GM23338 (cell line): Measurements from ENCODE around the gene ZNF300. TPM values are rescaled to one million over a fixed set of nuclear protein-coding genes. Genes with fewer than 3 reads are reported as not detected.

Source experiments
- ATAC-seq: fragments of 200-7000 bp; cut with Tn5 transposase; 3 replicates; pipeline ENCODE4 v1.9.1; 2020
- DNase-seq: peaks from one replicate; pipeline ENCODE4 v3.0.0-alpha.2; 2015; ENCODE audit warnings: low spot score
- H2AFZ ChIP-seq: fragments of 200-600 bp; sonication (generic); 2 replicates; pipeline ENCODE4 v1.8.0; 2016; ENCODE audit warnings: antibody characterized with exemption, mild to moderate bottlenecking, moderate library complexity
- H3F3A ChIP-seq: fragments of 200-600 bp; sonication (generic); replicated peaks from 2 replicates; pipeline ENCODE4 v1.8.0; 2017; ENCODE audit warnings: antibody characterized with exemption, mixed run types, low read depth
- H3K27ac ChIP-seq: fragments of 200-600 bp; sonication (generic); 2 replicates; pipeline ENCODE4 v1.6.1; 2016; ENCODE audit warnings: low read depth
- H3K27me3 ChIP-seq: fragments of 200-600 bp; sonication (generic); 2 replicates; pipeline ENCODE4 v1.8.0; 2016; ENCODE audit warnings: mild to moderate bottlenecking, mixed run types, moderate library complexity; ENCODE audit not compliant: insufficient read depth
- H3K36me3 ChIP-seq: fragments of 200-600 bp; sonication (generic); 2 replicates; pipeline ENCODE4 v1.8.0; 2016; ENCODE audit warnings: mild to moderate bottlenecking; ENCODE audit not compliant: insufficient read depth
- H3K4me1 ChIP-seq: fragments of 200-600 bp; sonication (generic); 2 replicates; pipeline ENCODE4 v1.8.0; 2016; ENCODE audit warnings: mild to moderate bottlenecking, moderate library complexity; ENCODE audit not compliant: insufficient read depth
- H3K4me2 ChIP-seq: fragments of 200-600 bp; sonication (generic); 2 replicates; pipeline ENCODE4 v1.7.1; 2017; ENCODE audit warnings: mixed run types
- H3K4me3 ChIP-seq: fragments of 200-600 bp; sonication (generic); 2 replicates; pipeline ENCODE4 v1.6.1; 2016; ENCODE audit warnings: mixed run types
- H3K79me2 ChIP-seq: fragments of 200-600 bp; sonication (generic); replicated peaks from 2 replicates; pipeline ENCODE4 v1.8.0; 2017; ENCODE audit warnings: mild to moderate bottlenecking; ENCODE audit not compliant: insufficient read depth
- H3K9me2 ChIP-seq: fragments of 200-600 bp; sonication (generic); 2 replicates; pipeline ENCODE4 v1.8.0; 2017; ENCODE audit not compliant: insufficient read depth
- H4K20me1 ChIP-seq: fragments of 200-600 bp; sonication (generic); replicated peaks from 2 replicates; pipeline ENCODE4 v1.8.0; 2017; ENCODE audit warnings: mild to moderate bottlenecking; ENCODE audit not compliant: insufficient read depth
- H3K27ac Mint-ChIP-seq: 2 replicates; pipeline ENCODE4 v1.8.0; 2020; ENCODE audit warnings: inconsistent platforms, mild to moderate bottlenecking, moderate library complexity, mixed read lengths
- H3K27me3 Mint-ChIP-seq: 3 replicates; pipeline ENCODE4 v1.8.0; 2022; ENCODE audit warnings: low read depth, mild to moderate bottlenecking, moderate library complexity, mixed read lengths, inconsistent platforms; ENCODE audit not compliant: insufficient read depth, poor library complexity
- H3K36me3 Mint-ChIP-seq: 3 replicates; pipeline ENCODE4 v1.8.0; 2021; ENCODE audit warnings: low read depth, mild to moderate bottlenecking, inconsistent platforms, moderate library complexity, mixed read lengths
- H3K4me1 Mint-ChIP-seq: 3 replicates; pipeline ENCODE4 v1.8.0; 2020; ENCODE audit warnings: mild to moderate bottlenecking, inconsistent platforms, mixed read lengths
- H3K4me3 Mint-ChIP-seq: 3 replicates; pipeline ENCODE4 v1.8.0; 2021; ENCODE audit warnings: moderate library complexity, mild to moderate bottlenecking, inconsistent platforms, mixed read lengths
- H3K9me3 Mint-ChIP-seq: 3 replicates; pipeline ENCODE4 v1.8.0; 2020; ENCODE audit warnings: moderate library complexity, mild to moderate bottlenecking, inconsistent platforms, mixed read lengths
- CREB1 ChIP-seq: fragments of 250-450 bp; sonication (Bioruptor Pico); IDR thresholded peaks from 2 replicates; pipeline ENCODE4 v1.5.0; 2020; ENCODE audit warnings: low read depth, mild to moderate bottlenecking, moderate library complexity
- EZH2phosphoT487 ChIP-seq: fragments of 200-600 bp; sonication (generic); IDR thresholded peaks from one replicate; pipeline ENCODE4 v1.8.1; 2018; ENCODE audit warnings: antibody characterized with exemption; ENCODE audit not compliant: unreplicated experiment
- NANOG ChIP-seq: IDR thresholded peaks from 2 replicates; pipeline ENCODE4 v1.6.1; 2016; ENCODE audit warnings: antibody characterized with exemption, borderline replicate concordance
- ZNF462 ChIP-seq: fragments of 250-450 bp; sonication (Bioruptor Pico); IDR thresholded peaks from 2 replicates; pipeline ENCODE4 v1.5.0; 2020; ENCODE audit warnings: mild to moderate bottlenecking, moderate library complexity
- polyA plus RNA-seq: library from polyadenylated mRNA; unstranded; fragments of >200 nt; fragmentation: Nextera tagmentation; extraction: Ambion mirVana; gene quantifications from 2 replicates; pipeline ENCODE4 v1.2.1, GENCODE V29; 2016
- total RNA-seq: library from RNA; depleted of rRNA; stranded (reverse); fragments of >200 nt; shearing (Covaris generic); gene quantifications from 2 replicates; pipeline ENCODE4 v1.2.3, GENCODE V29; 2014
- TF ChIP-seq, protein P1 (sequence below), 2 experiments: fragments of 200-600 bp in 1 of 2; sonication (generic) in 1 of 2; conservative IDR thresholded peaks; 2 replicates each; pipeline versions ENCODE4 v1.5.1 to v1.6.1; 2016 to 2017; ENCODE audit warnings: antibody characterized with exemption in 2 of 2, low read depth in 2 of 2, mild to moderate bottlenecking in 2 of 2, moderate library complexity in 1 of 2

Gene ZNF300
- total and polyA plus RNA-seq, 2 experiments from 2014 or later: 15.1 to 25.9 TPM

DNA sequence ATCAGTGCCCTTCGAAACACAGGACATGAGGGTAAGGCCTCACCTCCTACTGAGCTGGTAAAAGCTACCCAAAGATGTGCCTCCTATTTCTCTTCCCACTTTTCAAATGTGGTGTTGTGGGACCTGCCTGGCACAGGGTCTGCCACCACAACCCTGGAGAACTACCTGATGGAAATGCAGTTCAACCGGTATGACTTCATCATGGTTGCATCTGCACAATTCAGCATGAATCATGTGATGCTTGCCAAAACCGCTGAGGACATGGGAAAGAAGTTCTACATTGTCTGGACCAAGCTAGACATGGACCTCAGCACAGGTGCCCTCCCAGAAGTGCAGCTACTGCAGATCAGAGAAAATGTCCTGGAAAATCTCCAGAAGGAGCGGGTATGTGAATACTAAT lies 56.5 kb downstream of the ZNF300 start:
- Histone ChIP-seq H3K79me2 (no peaks in the 10 kb centered on the region), H4K20me1 (no peaks in the 10 kb centered on the region), H3K27ac (no peak overlapping the region), H3K36me3 (no peaks in the 10 kb centered on the region), H3K27me3 (peaks cover 12% of the 10 kb centered on the region; the same call in 1 of the 2 replicates), H3K4me1 (no peaks in the 10 kb centered on the region), H3K4me3 (no peak overlapping the region), H3K9me2 (no peaks in the 10 kb centered on the region), H3F3A (no peaks in the 10 kb centered on the region), H3K4me2 (no peak overlapping the region), H2AFZ (no peak overlapping the region)
- no peak for TF ChIP-seq EZH2phosphoT487
- TF ChIP-seq CREB1 (CRISPR knock-in tag): no peak
- no peak for TF ChIP-seq NANOG
- no peak for TF ChIP-seq ZNF462
- TF ChIP-seq, protein P1, sequence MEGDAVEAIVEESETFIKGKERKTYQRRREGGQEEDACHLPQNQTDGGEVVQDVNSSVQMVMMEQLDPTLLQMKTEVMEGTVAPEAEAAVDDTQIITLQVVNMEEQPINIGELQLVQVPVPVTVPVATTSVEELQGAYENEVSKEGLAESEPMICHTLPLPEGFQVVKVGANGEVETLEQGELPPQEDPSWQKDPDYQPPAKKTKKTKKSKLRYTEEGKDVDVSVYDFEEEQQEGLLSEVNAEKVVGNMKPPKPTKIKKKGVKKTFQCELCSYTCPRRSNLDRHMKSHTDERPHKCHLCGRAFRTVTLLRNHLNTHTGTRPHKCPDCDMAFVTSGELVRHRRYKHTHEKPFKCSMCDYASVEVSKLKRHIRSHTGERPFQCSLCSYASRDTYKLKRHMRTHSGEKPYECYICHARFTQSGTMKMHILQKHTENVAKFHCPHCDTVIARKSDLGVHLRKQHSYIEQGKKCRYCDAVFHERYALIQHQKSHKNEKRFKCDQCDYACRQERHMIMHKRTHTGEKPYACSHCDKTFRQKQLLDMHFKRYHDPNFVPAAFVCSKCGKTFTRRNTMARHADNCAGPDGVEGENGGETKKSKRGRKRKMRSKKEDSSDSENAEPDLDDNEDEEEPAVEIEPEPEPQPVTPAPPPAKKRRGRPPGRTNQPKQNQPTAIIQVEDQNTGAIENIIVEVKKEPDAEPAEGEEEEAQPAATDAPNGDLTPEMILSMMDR (conservative IDR thresholded peaks at IDR 0.05; ENCODE audit: low read depth in 2 of 2): no peak
- H3K27me3 Mint-ChIP-seq: peaks cover 13% of the 10 kb centered on the region
- H3K4me3 Mint-ChIP-seq: no peak overlapping the region
- DNase-seq: no peak
- no peak for ATAC-seq
- peaks cover 10% of the 10 kb centered on the region for H3K4me1 Mint-ChIP-seq
- no peak overlapping the region for H3K27ac Mint-ChIP-seq
- H3K36me3 Mint-ChIP-seq: peaks cover 4% of the 10 kb centered on the region; the same call in 2 of the 3 replicates
- peaks cover 14% of the 10 kb centered on the region for H3K9me3 Mint-ChIP-seq
